IPS-NIHi7 (cell line): ENCODE results near the gene TMEM47.

Source experiments
- DNase-seq: peaks from one replicate; pipeline ENCODE4 v3.0.0; 2012; ENCODE audit warnings: mixed read lengths; ENCODE audit errors: extremely low spot score

Gene TMEM47

DNA sequence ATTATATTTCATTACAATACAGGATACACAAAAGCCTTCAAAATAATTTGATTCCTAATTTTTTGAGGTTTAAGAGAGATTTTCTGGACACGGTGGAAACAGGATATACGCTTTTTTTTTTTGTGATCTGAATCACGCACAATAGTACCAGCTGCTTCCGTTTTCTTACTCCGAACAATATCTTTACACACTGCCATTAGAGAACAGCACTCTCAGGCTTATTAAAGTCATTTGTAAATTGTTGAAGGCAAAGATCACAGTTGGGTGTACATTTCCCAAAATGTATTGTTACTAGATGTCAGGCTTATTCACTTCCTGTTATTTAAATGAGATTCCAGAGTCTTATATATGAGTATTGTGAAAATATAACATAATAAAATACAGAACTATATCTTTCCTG lies 71.5 kb downstream of the TMEM47 start:
- DNase-seq, result no peak

DNA sequence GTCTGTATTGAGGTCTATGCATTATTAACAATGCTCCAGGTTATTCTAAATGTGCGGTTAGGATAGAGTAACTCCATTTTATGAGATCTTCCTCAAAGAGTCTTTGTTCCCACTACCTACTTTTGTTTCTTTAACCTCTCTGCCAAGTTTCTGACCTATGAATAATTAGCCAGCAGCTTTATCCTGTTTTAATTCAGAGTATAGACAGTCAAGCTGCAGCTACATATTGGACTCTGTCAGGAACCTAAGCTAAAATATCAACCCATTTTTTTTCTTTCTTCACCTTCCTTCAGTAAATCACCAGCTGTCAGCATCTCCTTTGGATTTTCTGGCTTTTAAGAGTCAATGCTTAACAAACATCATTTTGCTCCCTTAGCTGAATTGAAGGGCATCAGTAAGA lies 72.3 kb downstream of the TMEM47 start:
- no peak for DNase-seq

DNA sequence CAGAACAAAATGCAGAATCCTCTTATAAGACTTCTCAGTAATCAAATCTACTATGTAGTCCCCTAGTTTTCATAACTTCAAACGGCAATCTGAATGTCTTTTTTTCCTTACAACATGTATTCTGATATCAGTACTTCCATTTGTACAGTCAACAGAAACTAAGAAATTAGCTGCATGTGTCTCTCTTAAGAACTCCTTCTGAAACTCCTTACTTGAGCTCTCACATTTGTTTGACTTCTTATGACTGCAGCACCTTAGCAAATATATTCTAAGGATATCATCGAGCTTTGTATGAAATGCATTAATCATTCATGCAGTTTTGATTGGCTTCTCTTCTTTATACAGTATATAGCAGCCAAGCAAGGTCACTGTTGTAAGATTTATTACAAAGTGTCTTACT lies 77.0 kb downstream of the TMEM47 start:
- DNase-seq, result no peak

DNA sequence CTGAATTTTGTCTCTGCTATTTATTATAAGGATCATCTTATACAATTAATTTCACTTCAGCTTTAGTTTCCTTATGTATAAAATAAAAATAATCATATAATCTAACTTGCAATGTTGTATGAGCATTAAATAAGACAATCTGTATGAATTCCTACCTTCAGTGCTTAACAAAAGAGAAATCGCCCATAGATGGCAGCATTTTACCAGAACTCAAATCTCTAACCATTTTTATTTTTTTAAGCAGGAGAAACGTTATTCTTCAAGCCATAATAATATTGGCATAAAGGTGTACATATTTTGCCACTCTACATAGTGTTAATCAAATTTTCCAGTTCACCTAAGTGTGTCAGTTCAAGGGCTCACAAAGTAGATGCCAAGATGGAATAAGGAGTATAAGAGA lies 78.8 kb downstream of the TMEM47 start:
- DNase-seq, result no peak
